Nucleus accumbens (tissue), 56 donors: ENCODE data around the gene DSEL.

Experiments
- DNase-seq, 56 donors: peaks; one replicate each; lab custom pipeline; 2025; lab: John Stamatoyannopoulos, UW

Gene DSEL

DNA sequence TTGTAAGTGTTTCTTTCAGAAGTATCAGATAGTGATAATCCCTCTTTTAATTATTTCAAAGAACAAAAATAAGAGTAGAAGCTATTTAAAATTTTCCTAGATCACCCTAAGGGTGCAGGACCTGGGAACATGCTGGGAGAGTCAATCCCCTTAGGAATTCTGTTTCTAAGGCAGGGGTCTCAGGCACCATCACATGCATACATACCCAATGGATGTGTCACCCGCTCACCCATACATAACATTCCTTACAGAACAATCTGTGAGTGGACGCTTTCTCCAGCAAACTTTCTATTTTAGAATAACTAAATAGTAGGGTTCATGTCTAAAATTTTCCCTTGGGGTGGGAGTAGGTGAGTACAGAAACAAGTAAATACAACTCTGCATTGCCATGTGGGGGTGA lies 8.4 kb downstream of the DSEL start:
- DNase-seq = no peak

DNA sequence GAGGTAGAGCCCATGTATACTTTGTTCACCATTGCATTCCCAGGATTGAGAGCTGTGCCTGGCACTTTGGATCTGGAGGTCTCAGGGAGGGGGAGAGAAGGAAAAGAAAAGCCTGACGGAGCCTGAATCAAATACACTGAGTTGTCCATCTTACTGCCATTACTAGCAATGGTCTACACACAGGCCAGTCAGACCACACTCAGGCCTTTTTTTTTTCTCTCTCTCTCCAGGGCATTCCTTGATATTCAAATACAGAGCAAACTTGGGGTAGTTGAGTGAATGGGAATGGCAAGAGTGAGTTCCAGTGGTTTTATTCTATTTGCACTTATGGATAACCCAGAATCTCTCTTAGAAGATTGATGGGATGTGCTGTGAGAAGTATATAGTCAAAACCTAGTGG lies 11.8 kb downstream of the DSEL start:
- DNase-seq = no peak

DNA sequence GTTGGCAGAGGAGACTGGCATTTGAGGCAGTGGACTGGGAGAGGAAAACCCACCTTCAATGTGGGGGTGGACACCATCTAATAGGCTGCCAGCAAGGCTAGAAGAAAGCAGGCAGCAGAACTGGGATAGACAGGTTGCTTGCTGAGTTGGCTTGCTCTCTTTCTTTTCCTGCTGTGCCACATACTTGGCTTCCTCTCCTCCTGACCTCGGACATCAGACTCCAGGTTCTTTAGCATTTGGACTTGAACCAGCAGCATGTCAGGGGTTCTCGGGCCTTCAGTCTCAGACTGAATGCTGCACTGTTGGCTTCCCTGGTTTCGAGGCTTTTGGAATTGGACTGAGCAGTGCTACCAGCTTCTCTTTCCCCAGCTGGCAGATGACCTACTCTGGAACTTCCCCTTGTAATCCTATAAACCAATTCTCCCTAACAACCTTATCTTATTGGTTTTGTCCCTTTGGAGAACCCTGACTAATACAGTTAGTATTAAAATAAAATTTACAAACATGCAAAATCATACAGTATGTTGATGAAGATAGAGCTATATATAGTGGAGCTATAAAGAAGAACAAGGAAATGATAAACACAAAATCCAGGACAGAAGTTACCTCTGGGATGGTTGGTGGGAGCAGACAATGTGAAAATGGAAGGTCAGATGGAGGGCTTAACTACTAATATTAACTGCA lies 15.9 kb downstream of the DSEL start:
- DNase-seq = no peak

DNA sequence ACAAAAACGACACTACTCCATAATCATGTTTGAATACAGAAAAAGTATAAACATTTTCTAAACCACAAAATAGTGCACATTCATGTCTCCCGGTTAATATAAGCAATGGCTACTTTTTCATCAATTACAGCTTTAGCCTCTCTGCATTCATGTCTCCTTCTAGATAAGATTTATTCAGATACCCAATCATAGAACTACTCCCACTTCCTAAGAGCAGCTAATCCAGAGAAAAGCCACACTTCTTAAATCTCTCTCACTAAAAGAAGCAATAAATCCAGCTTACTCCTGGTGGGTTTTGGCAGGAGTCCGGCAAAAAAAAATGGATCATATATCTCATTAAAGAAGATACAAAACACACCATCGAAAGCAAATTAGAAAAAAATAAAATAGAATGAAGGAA lies 20.1 kb downstream of the DSEL start:
- no peak for DNase-seq

DNA sequence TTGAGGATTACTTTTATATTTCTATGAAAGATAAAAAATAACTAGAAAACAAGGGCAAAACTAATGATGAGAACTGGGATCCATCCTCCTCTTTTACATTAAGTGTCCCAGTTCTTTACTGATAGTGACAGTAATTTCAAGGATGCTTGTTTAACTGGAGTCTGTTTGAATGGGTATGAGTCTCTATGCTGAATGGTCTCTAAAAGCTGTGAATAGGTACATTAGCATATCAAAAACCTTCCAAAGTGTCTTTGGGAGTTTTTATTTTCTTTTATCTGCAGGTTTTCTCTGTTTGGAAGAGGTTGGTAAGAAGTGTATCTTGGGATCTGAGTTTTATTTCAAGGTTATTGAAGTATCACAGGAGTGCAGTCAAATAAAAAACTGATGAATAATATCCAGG lies 30.0 kb downstream of the DSEL start:
- DNase-seq = no peak

DNA sequence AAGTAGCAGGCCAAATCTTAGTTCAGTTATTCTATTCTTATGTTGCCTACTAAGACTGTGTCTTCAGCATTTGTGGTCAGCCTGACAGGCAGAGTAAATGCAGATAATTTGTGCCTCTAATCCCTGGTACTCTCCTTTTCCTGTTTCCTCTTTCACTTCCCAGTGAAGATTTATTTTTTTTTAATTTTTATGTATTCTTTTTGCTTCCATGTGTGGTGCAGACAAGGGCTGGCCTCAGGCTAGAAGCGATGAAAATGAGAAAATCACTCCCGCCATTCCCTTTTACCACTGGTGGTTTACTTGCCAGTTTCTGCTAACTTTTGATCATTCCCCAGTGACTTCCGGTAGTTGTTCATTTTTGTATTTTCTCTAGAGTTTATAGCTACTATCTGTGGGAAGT lies 30.9 kb downstream of the DSEL start:
- DNase-seq = no peak

DNA sequence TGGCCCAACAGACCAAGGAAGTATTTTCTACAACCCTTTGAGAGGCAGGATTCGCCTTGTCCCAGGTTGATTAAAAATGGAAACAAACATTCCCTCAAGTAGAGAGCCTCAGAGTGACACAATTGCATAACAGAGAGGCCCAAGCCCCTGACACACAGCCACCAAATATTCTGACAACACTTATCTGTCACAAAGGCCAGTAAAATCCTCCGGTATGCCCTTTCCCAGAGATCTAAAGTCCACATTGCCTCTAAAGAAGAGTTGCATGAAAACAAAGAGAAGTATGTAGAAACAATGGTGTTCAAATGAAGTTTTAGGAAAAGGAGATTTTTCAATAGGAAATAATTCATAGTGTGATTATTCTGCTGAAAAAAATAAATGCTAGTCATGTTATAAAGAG lies 32.1 kb downstream of the DSEL start:
- no peak for DNase-seq

DNA sequence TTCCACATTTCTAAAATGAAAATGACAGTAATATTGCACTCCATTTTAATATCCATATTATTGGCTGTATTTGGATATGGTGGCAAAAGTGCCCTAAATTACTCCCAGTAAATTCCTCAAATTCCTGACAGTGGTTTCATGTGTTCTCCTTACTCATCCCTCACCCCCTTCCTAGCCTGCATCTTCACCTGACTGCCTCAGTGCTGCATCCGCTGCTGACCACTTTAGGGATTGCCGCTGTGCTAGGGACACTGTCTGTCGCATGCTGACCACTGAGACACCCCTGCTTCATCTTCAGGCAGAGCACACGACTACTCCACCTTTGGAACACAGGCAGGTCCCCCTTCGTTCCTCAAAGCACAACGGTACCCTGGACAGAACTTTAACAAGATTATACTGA lies 32.6 kb downstream of the DSEL start:
- no peak for DNase-seq

DNA sequence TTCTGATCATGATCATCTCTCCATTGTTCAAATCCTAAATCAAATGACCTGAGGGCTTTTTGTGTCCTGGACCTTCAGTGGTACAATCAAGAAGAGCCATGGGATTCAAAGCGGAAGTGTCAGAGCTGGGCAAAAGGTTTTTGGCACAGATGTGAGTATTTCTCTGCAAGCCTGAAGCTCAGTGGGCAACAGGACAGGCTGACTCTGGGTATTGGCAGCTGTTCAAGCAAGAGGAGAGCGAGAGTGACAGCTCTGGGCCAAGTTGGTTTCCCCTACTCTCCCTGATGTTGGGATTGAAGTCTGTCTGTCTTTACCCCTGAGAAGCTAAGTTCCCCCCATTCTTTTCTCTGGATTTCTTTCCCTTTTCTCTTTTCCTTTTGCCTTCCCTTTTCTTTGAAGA lies 33.3 kb downstream of the DSEL start:
- DNase-seq = peak in 12 of 56 donors; percentile 4 to 72 (median 19)

DNA sequence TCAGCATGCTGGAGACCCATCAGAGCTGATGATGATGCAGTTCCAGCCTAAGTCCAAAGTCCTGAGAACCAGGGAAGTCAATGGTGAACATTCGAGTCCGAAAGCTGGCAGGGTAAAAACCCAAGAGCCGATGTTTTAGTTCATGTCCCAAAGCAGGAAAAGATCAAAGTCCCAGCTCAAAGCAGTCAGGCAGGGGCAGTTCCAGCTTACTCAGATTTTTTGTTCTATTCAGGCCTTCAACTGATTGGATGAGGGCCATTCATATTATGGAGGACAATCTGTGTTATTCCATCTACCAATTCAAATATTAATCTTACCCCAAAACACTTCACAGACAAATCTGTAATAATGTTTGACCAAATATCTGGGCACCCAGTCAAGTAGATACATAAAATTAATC lies 38.3 kb downstream of the DSEL start:
- DNase-seq = no peak

DNA sequence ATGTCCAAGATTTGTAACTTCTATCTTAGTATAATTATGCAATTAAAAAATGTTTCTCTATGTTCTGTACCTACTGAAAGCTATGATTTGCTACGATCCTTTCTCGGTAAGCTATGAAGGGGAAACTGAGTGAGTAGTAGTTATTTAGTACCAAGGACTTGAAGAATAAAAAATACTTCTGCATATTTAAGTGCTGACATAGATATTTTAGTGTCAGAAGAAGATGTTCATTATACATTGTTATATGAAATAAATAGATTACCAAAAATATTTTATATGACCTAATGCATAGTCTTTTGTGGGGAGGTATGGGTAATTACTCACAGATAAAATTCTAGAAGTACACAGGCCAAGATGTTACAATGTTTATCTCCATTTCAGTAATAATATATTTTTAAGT lies 39.0 kb downstream of the DSEL start:
- no peak for DNase-seq

DNA sequence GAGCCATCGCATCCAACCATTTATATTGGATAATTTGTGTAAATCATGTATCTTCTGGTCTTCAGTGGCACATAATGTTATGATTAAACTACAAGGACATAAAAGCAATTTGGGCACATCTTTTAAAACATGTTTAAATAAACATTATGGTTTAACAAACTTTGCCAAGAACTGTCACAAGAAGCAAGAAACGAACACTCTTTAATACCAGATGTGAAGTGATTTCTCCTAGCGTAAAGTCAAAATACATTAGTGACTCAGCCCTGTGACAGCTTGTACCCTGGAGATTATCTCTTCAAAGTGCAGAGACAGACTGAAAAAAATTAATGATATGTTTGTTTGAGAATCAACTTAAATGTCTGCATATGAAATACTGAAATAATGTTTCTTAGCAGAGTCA lies 39.9 kb downstream of the DSEL start:
- DNase-seq = no peak

DNA sequence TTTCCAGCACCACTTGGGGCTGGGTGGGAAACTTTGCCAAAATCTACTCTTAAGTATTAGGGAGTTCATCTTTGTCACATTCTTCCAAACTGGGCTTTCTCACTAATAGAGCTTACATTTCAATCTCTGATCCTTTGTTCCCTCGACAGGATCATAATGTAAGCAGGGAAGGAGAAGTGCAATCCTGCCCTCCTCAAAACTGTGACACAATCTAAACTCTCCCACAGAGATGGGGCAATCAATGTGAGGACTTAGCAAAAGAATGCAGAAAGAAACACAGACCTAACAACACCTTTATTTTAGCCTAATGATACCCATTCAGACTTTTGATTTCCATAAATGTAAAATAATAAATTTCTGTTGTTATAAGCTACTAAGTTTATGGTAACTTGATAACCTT lies 40.8 kb downstream of the DSEL start:
- no peak for DNase-seq

DNA sequence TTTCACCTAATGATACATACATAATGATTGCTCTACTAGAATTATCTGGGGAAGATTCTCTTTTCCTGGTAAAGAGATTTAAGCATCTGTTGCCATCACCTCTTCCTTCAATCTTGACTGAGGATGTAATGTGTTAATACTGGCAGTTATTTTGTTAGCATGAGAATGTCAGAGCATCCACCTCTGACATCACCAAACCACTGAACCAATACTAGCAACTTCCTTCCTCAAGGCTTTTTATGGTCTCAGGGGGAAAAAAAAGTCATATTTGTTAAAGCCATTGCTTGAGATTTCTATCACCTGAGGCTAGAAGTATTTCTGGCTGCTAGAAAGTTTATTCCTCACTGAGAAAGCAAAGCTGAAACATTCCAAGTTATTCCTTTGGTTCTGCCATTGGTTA lies 48.5 kb downstream of the DSEL start:
- DNase-seq = no peak

DNA sequence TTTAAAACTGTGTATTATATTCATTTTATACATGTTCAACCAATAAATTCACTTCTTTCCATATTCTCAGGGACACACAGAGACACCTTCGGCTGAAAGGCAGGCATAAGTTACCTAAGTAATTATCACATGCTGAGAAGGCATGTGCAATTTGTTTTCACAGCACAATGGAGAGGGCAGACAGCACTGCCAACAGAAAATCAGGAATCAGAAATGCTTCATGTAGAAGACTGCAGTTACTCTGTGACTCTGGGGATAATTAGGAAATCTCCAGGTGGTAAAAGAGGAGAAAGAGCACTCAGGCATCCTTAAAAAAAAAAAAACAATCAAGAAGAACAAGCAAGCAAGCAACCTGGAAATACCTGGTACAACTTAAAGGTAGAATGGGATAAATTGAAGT lies 49.3 kb downstream of the DSEL start:
- no peak for DNase-seq

DNA sequence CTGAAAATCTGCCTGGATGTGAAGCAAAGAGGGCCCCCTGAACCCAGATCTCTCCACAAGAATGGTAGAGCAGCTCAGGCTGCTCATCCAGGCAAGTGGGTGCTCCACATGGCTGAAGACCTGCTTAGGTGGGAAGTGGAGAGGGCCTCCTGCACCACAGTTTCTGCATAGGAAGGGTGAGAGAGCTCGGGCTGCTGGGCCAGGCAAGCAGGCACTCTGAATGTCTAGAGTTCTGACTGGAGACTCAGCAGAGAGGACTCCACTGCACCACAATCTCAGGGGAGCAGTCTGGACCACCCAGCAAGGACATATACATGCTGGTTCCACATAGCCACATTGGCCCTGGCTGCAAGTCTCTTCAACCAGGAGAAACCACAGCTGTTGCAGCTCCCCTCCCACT lies 52.0 kb downstream of the DSEL start:
- DNase-seq = no peak

DNA sequence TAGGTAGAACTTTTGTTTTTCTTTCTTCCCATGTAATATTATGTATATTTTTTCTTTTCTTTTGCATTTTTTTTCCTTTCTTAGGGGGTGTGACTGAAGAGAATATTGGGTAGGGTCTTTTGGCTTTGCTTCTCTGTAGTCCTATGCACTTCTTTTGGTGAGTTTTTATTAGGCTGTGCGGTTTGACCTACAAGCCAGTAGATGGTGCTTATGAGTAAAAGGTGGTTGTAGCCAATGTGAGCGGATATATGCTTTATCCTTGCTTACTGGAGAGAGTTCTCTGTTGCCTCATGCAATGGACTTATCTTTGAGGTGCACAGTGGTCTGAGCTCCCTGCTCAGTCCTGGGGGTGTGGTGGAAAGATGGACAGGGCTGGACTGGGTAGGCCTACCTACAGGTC lies 52.7 kb downstream of the DSEL start:
- DNase-seq = no peak

DNA sequence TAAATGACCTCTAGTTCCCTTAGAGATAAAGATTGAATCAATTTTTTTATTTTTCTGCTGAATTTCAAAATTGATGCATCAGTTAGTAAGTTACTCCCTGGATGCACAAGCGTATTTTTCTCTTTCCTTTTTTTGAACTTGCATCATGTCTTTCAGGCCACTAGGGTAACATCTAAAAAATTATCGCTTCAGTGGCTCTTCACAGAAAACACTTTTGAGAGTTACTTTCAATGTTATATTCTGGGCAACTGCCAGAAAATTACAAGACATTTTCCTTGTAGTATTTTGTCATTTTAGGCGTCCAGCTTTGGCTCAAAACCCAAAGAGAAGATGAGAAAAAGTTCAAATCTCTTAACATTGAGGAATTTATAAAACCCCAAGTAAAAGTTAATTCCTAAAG lies 59.8 kb downstream of the DSEL start:
- no peak for DNase-seq
